Endothelial cell of umbilical vein (primary cell): ENCODE data around the gene CDHR5.
A peak's percentile ranks its signal among the peaks of the same experiment; 100 is the strongest.

Source experiments
- EZH2 ChIP-seq: IDR thresholded peaks from 2 replicates; pipeline ENCODE4 v1.6.1; 2012; ENCODE audit warnings: borderline replicate concordance, low read depth, mild to moderate bottlenecking, moderate library complexity, low read length, inconsistent platforms; ENCODE audit not compliant: severe bottlenecking
- FOS ChIP-seq: IDR thresholded peaks from 2 replicates; pipeline ENCODE4 v1.6.1; 2011; ENCODE audit warnings: mild to moderate bottlenecking, low read length, moderate library complexity, borderline replicate concordance; ENCODE audit not compliant: insufficient read depth
- JUN ChIP-seq: IDR thresholded peaks from 2 replicates; pipeline ENCODE4 v1.6.1; 2011; ENCODE audit warnings: borderline replicate concordance, low read depth; ENCODE audit not compliant: insufficient read length, insufficient read depth
- POLR2AphosphoS5 ChIP-seq: IDR thresholded peaks from 2 replicates; pipeline ENCODE4 v1.6.1; 2012; ENCODE audit warnings: low read depth, mild to moderate bottlenecking, control low read depth, low read length, moderate library complexity; ENCODE audit not compliant: insufficient read depth
- TF ChIP-seq, protein P1 (sequence below), 2 donors: IDR thresholded peaks; 1 replicate in 1 of 2; 2 replicates in 1 of 2; pipeline ENCODE4 v1.5.1; 2011; ENCODE audit warnings: low read length in 2 of 2, mild to moderate bottlenecking in 2 of 2, moderate library complexity in 2 of 2, control low read depth in 1 of 2, inconsistent platforms in 1 of 2, low read depth in 1 of 2; ENCODE audit not compliant: insufficient read depth in 1 of 2; ENCODE audit errors: extremely low read depth in 1 of 2

DNA sequence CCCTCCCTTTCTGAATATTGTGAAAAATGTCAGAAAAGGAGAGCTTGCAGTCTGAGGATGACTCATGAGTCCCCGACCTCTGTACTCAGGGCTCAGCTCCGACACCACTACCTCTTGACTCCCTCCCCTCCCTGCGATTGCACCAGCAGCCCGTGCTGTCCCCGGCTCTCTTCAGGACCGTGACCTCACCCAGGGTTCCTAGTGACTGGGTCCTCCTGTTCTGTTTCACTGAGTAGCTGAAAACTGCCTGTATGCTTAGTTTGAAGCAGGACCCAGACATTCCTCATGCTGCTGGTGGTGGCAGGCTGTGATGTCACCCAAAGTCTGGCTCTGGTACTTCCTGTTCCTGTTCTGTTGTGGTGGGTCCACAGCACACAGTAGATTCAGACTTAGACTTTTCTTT, 36.8 kb downstream of the CDHR5 start:
- no peak for TF ChIP-seq EZH2
- no peak for TF ChIP-seq POLR2AphosphoS5
- TF ChIP-seq, protein P1, sequence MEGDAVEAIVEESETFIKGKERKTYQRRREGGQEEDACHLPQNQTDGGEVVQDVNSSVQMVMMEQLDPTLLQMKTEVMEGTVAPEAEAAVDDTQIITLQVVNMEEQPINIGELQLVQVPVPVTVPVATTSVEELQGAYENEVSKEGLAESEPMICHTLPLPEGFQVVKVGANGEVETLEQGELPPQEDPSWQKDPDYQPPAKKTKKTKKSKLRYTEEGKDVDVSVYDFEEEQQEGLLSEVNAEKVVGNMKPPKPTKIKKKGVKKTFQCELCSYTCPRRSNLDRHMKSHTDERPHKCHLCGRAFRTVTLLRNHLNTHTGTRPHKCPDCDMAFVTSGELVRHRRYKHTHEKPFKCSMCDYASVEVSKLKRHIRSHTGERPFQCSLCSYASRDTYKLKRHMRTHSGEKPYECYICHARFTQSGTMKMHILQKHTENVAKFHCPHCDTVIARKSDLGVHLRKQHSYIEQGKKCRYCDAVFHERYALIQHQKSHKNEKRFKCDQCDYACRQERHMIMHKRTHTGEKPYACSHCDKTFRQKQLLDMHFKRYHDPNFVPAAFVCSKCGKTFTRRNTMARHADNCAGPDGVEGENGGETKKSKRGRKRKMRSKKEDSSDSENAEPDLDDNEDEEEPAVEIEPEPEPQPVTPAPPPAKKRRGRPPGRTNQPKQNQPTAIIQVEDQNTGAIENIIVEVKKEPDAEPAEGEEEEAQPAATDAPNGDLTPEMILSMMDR (IDR thresholded peaks at IDR 0.05; ENCODE audit: extremely low read depth in 1 of 2, insufficient read depth in 1 of 2, low read depth in 1 of 2, low read length in 2 of 2), result no peak
- TF ChIP-seq FOS, result peak; percentile 61
- no peak for TF ChIP-seq JUN
